ENCODE measurements around the gene CPSF4L. TPM values are rescaled to one million over a fixed set of nuclear protein-coding genes. Genes with fewer than 3 reads are reported as not detected.

The CPSF4L gene
- total RNA-seq, 1 experiment from 2014 or later: not detected

GRCh38 chr17:73224663-73225305, 36.9 kb downstream of the CPSF4L start:
- Histone ChIP-seq H3K36me3 (ENCODE audit: control insufficient read depth, insufficient read depth, low read length) (no peaks in the 10 kb centered on the region), H3K27me3 (replicated peaks; ENCODE audit: control insufficient read depth, insufficient read depth, low read length) (no peaks in the 10 kb centered on the region), H3K9me3 (no peaks in the 10 kb centered on the region), H3K4me1 (peaks cover 27% of the 10 kb centered on the region), H3K4me3 (ENCODE audit: low read depth, low read length) (no peak overlapping the region)
- Mint-ChIP-seq H3K9me3 (ENCODE audit: unreplicated experiment) (no peaks in the 10 kb centered on the region), H3K27ac (ENCODE audit: unreplicated experiment) (no peak overlapping the region), H3K4me1 (ENCODE audit: low read depth, unreplicated experiment) (peaks cover 22% of the 10 kb centered on the region), H3K27me3 (ENCODE audit: insufficient read depth, unreplicated experiment) (no peaks in the 10 kb centered on the region), H3K4me3 (ENCODE audit: unreplicated experiment) (no peak overlapping the region), H3K36me3 (ENCODE audit: insufficient read depth, unreplicated experiment) (peaks cover 21% of the 10 kb centered on the region)
- no peak for TF ChIP-seq CTCF (IDR thresholded peaks at IDR 0.05; ENCODE audit: insufficient read depth in 1 of 2, low read depth in 1 of 2, low read length in 1 of 2, severe bottlenecking in 1 of 2, unreplicated experiment in 1 of 2)
- ChIA-PET POLR2A (no interaction called here), CTCF (no interaction called here)
- BruUV-seq (replicated peaks): no TSS peak
- DNase-seq: no peak
- intact Hi-C loops (cut with micrococcal nuclease; ENCODE audit: unreplicated experiment): no loop called here

- Mint-ChIP-seq H3K27ac (ENCODE audit: unreplicated experiment) (no peak overlapping the region), H3K36me3 (ENCODE audit: insufficient read depth, unreplicated experiment) (peaks cover 21% of the 10 kb centered on the region), H3K27me3 (ENCODE audit: insufficient read depth, unreplicated experiment) (no peaks in the 10 kb centered on the region), H3K4me1 (ENCODE audit: low read depth, unreplicated experiment) (peaks cover 20% of the 10 kb centered on the region), H3K4me3 (ENCODE audit: unreplicated experiment) (no peak overlapping the region), H3K9me3 (ENCODE audit: unreplicated experiment) (no peaks in the 10 kb centered on the region)
- CTCF ChIA-PET: no interaction called here
- Histone ChIP-seq H3K36me3 (ENCODE audit: control insufficient read depth, insufficient read depth, low read length) (no peaks in the 10 kb centered on the region), H3K4me3 (ENCODE audit: low read depth, low read length) (no peak overlapping the region), H3K9me3 (no peaks in the 10 kb centered on the region), H3K4me1 (peaks cover 25% of the 10 kb centered on the region), H3K27me3 (replicated peaks; ENCODE audit: control insufficient read depth, insufficient read depth, low read length) (no peaks in the 10 kb centered on the region)
- POLR2A ChIA-PET: no interaction called here
- no peak for DNase-seq
- no TSS peak for BruUV-seq (replicated peaks)
- TF ChIP-seq CTCF (IDR thresholded peaks at IDR 0.05; ENCODE audit: insufficient read depth in 1 of 2, low read depth in 1 of 2, low read length in 1 of 2, severe bottlenecking in 1 of 2, unreplicated experiment in 1 of 2): no peak
- intact Hi-C loops (cut with micrococcal nuclease; ENCODE audit: unreplicated experiment): no loop called here
These were observed 37.4 kb downstream of the CPSF4L start for GRCh38 chr17:73224237-73224636.

- intact Hi-C loops (cut with micrococcal nuclease; ENCODE audit: unreplicated experiment): no loop called here
- H3K4me1 ChIP-seq: peaks cover 20% of the 10 kb centered on the region
- no peaks in the 10 kb centered on the region for H3K36me3 ChIP-seq (ENCODE audit: control insufficient read depth, insufficient read depth, low read length)
- H3K9me3 ChIP-seq: no peaks in the 10 kb centered on the region
- ChIA-PET POLR2A (no interaction called here), CTCF (no interaction called here)
- no peak for TF ChIP-seq CTCF (IDR thresholded peaks at IDR 0.05; ENCODE audit: insufficient read depth in 1 of 2, low read depth in 1 of 2, low read length in 1 of 2, severe bottlenecking in 1 of 2, unreplicated experiment in 1 of 2)
- H3K27me3 ChIP-seq (replicated peaks; ENCODE audit: control insufficient read depth, insufficient read depth, low read length): no peaks in the 10 kb centered on the region
- H3K27ac Mint-ChIP-seq (ENCODE audit: unreplicated experiment): no peak overlapping the region
- H3K4me3 ChIP-seq (ENCODE audit: low read depth, low read length): no peak overlapping the region
- H3K4me1 Mint-ChIP-seq (ENCODE audit: low read depth, unreplicated experiment): peaks cover 15% of the 10 kb centered on the region
- H3K27me3 Mint-ChIP-seq (ENCODE audit: insufficient read depth, unreplicated experiment): no peaks in the 10 kb centered on the region
- no peak for DNase-seq
- H3K4me3 Mint-ChIP-seq (ENCODE audit: unreplicated experiment): no peak overlapping the region
- H3K9me3 Mint-ChIP-seq (ENCODE audit: unreplicated experiment): no peaks in the 10 kb centered on the region
- no TSS peak for BruUV-seq (replicated peaks)
- H3K36me3 Mint-ChIP-seq (ENCODE audit: insufficient read depth, unreplicated experiment): peaks cover 21% of the 10 kb centered on the region
These were observed 38.0 kb downstream of the CPSF4L start for GRCh38 chr17:73223626-73224230.

Measured in Caco-2 (cell line).